Neural cell (in vitro differentiated cells): ENCODE data around the gene FRZB. TPM values are rescaled to one million over a fixed set of nuclear protein-coding genes. Genes with fewer than 3 reads are reported as not detected.

ENCODE experiments used
- H2AFZ ChIP-seq: fragments of 200-600, 300-800 bp; sonication (generic), shearing (Covaris generic); 2 replicates; pipeline ENCODE4 v1.6.0; 2014; ENCODE audit warnings: low read depth, mild to moderate bottlenecking, antibody characterized with exemption, low read length, moderate library complexity
- H3F3A ChIP-seq: fragments of 200-600 bp; shearing (Covaris generic); 2 replicates; pipeline ENCODE4 v1.6.1; 2016; ENCODE audit warnings: mild to moderate bottlenecking, moderate library complexity, mixed read lengths, antibody characterized with exemption, low read length; ENCODE audit not compliant: insufficient read depth, poor library complexity, severe bottlenecking
- H3K27ac ChIP-seq: fragments of 200-600, 300-800 bp; sonication (generic), shearing (Covaris generic); 2 replicates; pipeline ENCODE4 v1.5.1; 2014; ENCODE audit warnings: mild to moderate bottlenecking, low read length, moderate library complexity
- H3K27me3 ChIP-seq: fragments of 300-800, 200-600 bp; sonication (generic), shearing (Covaris generic); 2 replicates; pipeline ENCODE4 v1.6.0; 2014; ENCODE audit warnings: mild to moderate bottlenecking, low read depth, low read length, moderate library complexity; ENCODE audit not compliant: insufficient read depth
- H3K36me3 ChIP-seq: fragments of 300-800, 200-600 bp; sonication (generic), shearing (Covaris generic); 2 replicates; pipeline ENCODE4 v1.5.1; 2014; ENCODE audit warnings: mild to moderate bottlenecking, antibody characterized with exemption, low read length, moderate library complexity; ENCODE audit not compliant: insufficient read depth
- H3K4me2 ChIP-seq: fragments of 300-800, 200-600 bp; sonication (generic), shearing (Covaris generic); 2 replicates; pipeline ENCODE4 v1.6.0; 2014; ENCODE audit warnings: mild to moderate bottlenecking, low read length
- H3K4me3 ChIP-seq: fragments of 300-800, 200-600 bp; sonication (generic), shearing (Covaris generic); 2 replicates; pipeline ENCODE4 v1.5.1; 2014; ENCODE audit warnings: mild to moderate bottlenecking, low read length, moderate library complexity
- H3K79me2 ChIP-seq: fragments of 200-600 bp; shearing (Covaris generic); replicated peaks from 2 replicates; pipeline ENCODE4 v1.6.0; 2014; ENCODE audit warnings: mild to moderate bottlenecking, low read length, moderate library complexity; ENCODE audit not compliant: insufficient read depth
- H3K9ac ChIP-seq: fragments of 300-800, 200-600 bp; sonication (generic), shearing (Covaris generic); 2 replicates; pipeline ENCODE4 v1.6.1; 2016; ENCODE audit warnings: mild to moderate bottlenecking, low read length, mixed read lengths
- H3K9me2 ChIP-seq: fragments of 200-600 bp; shearing (Covaris generic); 2 replicates; pipeline ENCODE4 v1.6.1; 2016; ENCODE audit warnings: mild to moderate bottlenecking, low read length, mixed read lengths; ENCODE audit not compliant: insufficient read depth
- H3K9me3 ChIP-seq: fragments of 200-600, 300-800 bp; sonication (generic), shearing (Covaris generic); 2 replicates; pipeline ENCODE4 v1.6.1; 2016; ENCODE audit warnings: mild to moderate bottlenecking, mixed run types, low read length, moderate library complexity, mixed read lengths
- H4K20me1 ChIP-seq: fragments of 200-600 bp; shearing (Covaris generic); 2 replicates; pipeline ENCODE4 v1.6.1; 2016; ENCODE audit warnings: mild to moderate bottlenecking, mixed run types; ENCODE audit not compliant: insufficient read depth
- CTCF ChIP-seq: fragments of 450-650 bp; IDR thresholded peaks from 2 replicates; pipeline ENCODE4 v1.5.1; 2014; ENCODE audit warnings: antibody characterized with exemption, mild to moderate bottlenecking, moderate library complexity; ENCODE audit not compliant: poor library complexity, severe bottlenecking
- EP300 ChIP-seq: fragments of 450-650 bp; conservative IDR thresholded peaks from 2 replicates; pipeline ENCODE4 v1.6.1; 2014; ENCODE audit warnings: antibody characterized with exemption, mild to moderate bottlenecking, moderate library complexity; ENCODE audit not compliant: poor library complexity, severe bottlenecking
- EZH2 ChIP-seq: fragments of 200-600, 300-800 bp; shearing (Covaris generic), sonication (generic); IDR thresholded peaks from 2 replicates; pipeline ENCODE4 v1.6.1; 2014; ENCODE audit warnings: antibody characterized with exemption, low read length, borderline replicate concordance, mild to moderate bottlenecking; ENCODE audit not compliant: insufficient read depth, poor library complexity, severe bottlenecking
- MXI1 ChIP-seq: fragments of 450-650 bp; conservative IDR thresholded peaks from 2 replicates; pipeline ENCODE4 v1.6.1; 2014; ENCODE audit warnings: antibody characterized with exemption, mild to moderate bottlenecking; ENCODE audit not compliant: poor library complexity, severe bottlenecking
- POLR2AphosphoS5 ChIP-seq: IDR thresholded peaks from 2 replicates; pipeline ENCODE4 v1.6.1; 2012
- RAD21 ChIP-seq: fragments of 450-650 bp; conservative IDR thresholded peaks from 2 replicates; pipeline ENCODE4 v1.6.1; 2014; ENCODE audit warnings: antibody characterized with exemption, mild to moderate bottlenecking, moderate library complexity
- REST ChIP-seq: IDR thresholded peaks from 2 replicates; pipeline ENCODE4 v1.6.1; 2012; ENCODE audit warnings: borderline replicate concordance
- SMC3 ChIP-seq: fragments of 450-650 bp; conservative IDR thresholded peaks from 2 replicates; pipeline ENCODE4 v1.6.1; 2014; ENCODE audit warnings: antibody characterized with exemption, mild to moderate bottlenecking, moderate library complexity; ENCODE audit not compliant: poor library complexity
- TAF1 ChIP-seq: IDR thresholded peaks from 2 replicates; pipeline ENCODE4 v1.6.1; 2012; ENCODE audit warnings: low read depth
- polyA plus RNA-seq: library from polyadenylated mRNA; depleted of rRNA; stranded (reverse); fragments of >200 nt; gene quantifications from 2 replicates; pipeline ENCODE4 v1.2.3, GENCODE V29; 2014

FRZB gene
- polyA plus RNA-seq, 1 donor from 2014 or later = 3.5 TPM

GRCh38 chr2:182854375-182855105 is 11.9 kb downstream of the FRZB start:
- Histone ChIP-seq H3K27ac (no peak overlapping the region), H4K20me1 (no peaks in the 10 kb centered on the region), H3K27me3 (no peaks in the 10 kb centered on the region), H3K9ac (no peak overlapping the region), H3K36me3 (no peaks in the 10 kb centered on the region), H3K9me2 (no peaks in the 10 kb centered on the region), H3K4me3 (no peak overlapping the region), H3F3A (no peaks in the 10 kb centered on the region), H3K79me2 (peaks cover 50% of the 10 kb centered on the region), H3K9me3 (no peaks in the 10 kb centered on the region), H2AFZ (no peak overlapping the region), H3K4me2 (no peak overlapping the region)
- TF ChIP-seq TAF1 (no peak), EP300 (no peak), EZH2 (no peak), RAD21 (no peak)

GRCh38 chr2:182852801-182853200 is 13.6 kb downstream of the FRZB start:
- Histone ChIP-seq H3K79me2 (peaks cover 33% of the 10 kb centered on the region), H3K27me3 (no peaks in the 10 kb centered on the region), H3K27ac (no peak overlapping the region), H3K9me2 (no peaks in the 10 kb centered on the region), H4K20me1 (no peaks in the 10 kb centered on the region), H3K4me3 (no peak overlapping the region), H3K9ac (no peak overlapping the region), H3K36me3 (no peaks in the 10 kb centered on the region), H2AFZ (no peak overlapping the region), H3K4me2 (no peak overlapping the region), H3K9me3 (no peaks in the 10 kb centered on the region), H3F3A (no peaks in the 10 kb centered on the region)
- TF ChIP-seq REST (no peak), POLR2AphosphoS5 (no peak), EZH2 (no peak)

GRCh38 chr2:182852090-182852489 is 14.3 kb downstream of the FRZB start:
- no peak overlapping the region for H3K4me2 ChIP-seq
- TF ChIP-seq CTCF (no peak), RAD21 (no peak), TAF1 (no peak), MXI1 (no peak), EP300 (no peak), POLR2AphosphoS5 (no peak), REST (no peak), SMC3 (no peak), EZH2 (no peak)
- no peaks in the 10 kb centered on the region for H4K20me1 ChIP-seq
- peaks cover 26% of the 10 kb centered on the region for H3K79me2 ChIP-seq
- H3K27me3 ChIP-seq = no peaks in the 10 kb centered on the region
- no peak overlapping the region for H3K9ac ChIP-seq
- H3K9me2 ChIP-seq = no peaks in the 10 kb centered on the region
- H3K9me3 ChIP-seq = no peaks in the 10 kb centered on the region
- H2AFZ ChIP-seq = no peak overlapping the region
- no peak overlapping the region for H3K27ac ChIP-seq
- H3K36me3 ChIP-seq = no peaks in the 10 kb centered on the region
- no peak overlapping the region for H3K4me3 ChIP-seq
- H3F3A ChIP-seq = no peaks in the 10 kb centered on the region
